HG02642 (cell line): ENCODE measurements around the gene KRTAP17-1.
"Not testable (repeated sequence)": the region's sequence is repeated elsewhere in the genome, so short reads cannot be mapped to it uniquely, and the experiment has no call there.

Experiments used
- ATAC-seq: cut with Tn5 transposase; IDR thresholded peaks from one replicate; pipeline ENCODE4 v1.9.1; 2021; ENCODE audit warnings: mild to moderate bottlenecking; ENCODE audit not compliant: unreplicated experiment, poor library complexity

Gene KRTAP17-1

DNA sequence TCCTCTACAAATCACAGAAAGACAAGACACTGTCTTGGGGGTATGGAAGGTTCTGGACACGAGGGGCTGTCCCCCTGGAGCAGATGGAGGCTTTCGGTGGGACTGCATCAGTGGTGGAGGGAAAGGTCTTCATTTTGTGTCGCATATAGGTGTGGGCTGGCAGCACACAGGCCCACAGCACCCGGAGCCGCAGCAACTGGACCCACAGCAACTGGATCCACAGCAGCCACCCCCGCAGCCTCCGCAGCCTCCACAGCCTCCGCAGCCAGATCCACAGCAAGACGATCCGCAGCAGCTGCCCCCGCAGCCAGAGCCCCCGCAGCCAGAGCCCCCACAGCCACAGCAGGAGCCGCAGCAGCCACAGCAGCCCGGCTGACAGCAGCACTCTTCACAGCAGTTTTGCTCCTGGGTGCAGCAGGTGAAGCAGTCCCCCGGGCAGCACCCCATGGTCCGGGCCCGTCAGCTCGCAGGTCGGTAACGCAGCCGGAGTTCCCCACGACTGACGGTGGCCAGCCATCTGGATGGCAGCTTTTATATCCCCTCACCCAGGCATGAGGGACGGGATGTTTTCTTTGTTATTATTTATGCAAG is at the start of gene KRTAP17-1:
Gene KRTAP17-1 (minus strand): TSS at position 507 of the 591 bp plus-strand sequence. CDS start 60 bp downstream, at position 447.
- no peak for ATAC-seq

DNA sequence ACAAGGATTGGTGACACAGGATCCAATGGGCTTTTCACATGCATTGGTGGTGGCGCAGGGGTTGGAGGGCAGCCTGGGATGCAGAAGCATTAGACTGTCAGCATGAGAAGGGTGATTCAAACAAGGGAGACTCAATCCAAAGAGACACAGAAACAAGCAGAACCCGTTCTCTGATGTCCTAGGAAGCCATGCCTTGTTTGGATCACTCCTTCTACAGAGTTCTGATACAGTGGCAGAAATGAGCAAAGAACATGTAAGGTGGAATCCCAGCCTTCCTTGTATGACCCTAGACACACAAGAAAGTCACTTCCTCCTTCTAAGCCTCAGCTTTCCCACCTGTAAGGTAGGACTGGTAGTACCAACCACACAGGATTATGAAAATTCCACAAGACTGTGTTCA is 48.4 kb upstream of the KRTAP17-1 start:
- no peak for ATAC-seq

DNA sequence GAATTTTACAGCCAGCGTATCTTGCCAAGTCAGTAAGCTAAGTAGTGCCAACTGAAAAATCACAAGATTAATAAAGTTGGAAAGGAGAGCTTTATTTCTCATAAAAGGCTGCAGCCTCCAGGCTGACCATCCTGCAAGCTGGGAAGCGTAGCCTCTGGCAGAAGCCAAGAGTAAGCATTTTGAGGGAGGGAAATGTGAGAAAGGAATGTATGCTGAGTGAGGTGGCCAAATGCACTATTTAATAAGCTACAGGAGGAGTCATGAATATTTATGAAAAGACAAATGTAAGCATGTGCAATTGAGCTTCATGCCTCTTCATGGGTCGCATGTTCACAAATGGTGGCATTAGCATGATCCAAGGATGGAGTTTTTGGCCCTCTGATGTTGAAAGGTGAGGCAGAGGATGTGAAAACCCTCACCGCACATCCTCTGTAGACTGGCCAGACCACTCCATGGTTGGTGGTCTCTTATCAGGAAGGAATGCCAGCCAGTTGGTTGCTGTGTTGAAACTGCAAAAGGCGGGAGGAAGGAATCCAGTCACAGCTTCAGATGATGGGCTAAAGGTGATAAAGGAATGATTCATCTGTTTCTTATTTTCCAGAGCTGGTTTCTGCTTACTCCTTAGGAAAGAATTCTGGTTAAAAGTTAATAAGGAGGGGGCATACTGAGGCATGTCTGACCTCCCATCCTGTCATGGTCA is 44.9 kb upstream of the KRTAP17-1 start:
- ATAC-seq, result no peak

GRCh38 chr17:41354536-41354935 is 39.0 kb upstream of the KRTAP17-1 start:
- ATAC-seq, result no peak

DNA sequence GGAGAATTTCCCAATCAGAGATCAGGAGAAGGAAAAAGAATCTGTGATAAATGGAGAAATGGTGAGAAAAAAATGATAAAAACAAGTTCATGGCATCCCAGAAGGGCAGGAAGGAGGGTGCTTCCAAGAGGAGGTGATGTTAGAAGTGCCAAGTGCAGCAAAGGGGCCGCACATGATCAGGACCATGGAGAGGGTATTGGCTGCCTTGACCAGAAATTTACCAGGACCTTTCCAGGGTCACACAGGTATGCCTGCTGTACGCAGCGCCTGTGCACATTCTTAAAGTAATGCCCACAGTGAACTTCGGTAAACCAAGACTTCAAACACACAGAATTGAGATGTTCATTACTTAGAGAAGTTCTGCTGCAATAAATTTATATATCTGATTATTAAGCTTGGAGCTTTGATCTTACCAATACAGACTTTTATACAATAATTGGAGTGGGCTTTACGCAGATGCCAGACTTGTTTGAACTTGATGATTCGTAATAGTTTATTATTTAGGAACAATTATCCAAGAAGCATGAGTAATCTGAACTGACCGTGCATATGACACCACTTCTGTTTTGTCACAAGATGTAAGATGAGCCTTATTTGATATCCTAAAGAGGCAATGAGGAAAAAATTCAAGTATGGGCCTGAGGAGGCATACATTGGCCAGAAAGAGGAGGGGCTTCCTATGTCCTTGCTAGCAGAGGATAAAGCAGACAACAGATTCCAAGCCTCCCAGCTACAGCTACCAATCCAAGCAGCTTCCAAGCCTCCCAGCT is 37.3 kb upstream of the KRTAP17-1 start:
- no peak for ATAC-seq

GRCh38 chr17:41351177-41351576 is 35.7 kb upstream of the KRTAP17-1 start:
- ATAC-seq, result no peak

- ATAC-seq, result not testable (repeated sequence)
These were observed 34.9 kb upstream of the KRTAP17-1 start, which contains the start of gene KRT33A for GRCh38 chr17:41350381-41350878. Gene KRT33A (minus strand): TSS chr17:41350828. CDS start chr17:41350767, 61 bp downstream.

DNA sequence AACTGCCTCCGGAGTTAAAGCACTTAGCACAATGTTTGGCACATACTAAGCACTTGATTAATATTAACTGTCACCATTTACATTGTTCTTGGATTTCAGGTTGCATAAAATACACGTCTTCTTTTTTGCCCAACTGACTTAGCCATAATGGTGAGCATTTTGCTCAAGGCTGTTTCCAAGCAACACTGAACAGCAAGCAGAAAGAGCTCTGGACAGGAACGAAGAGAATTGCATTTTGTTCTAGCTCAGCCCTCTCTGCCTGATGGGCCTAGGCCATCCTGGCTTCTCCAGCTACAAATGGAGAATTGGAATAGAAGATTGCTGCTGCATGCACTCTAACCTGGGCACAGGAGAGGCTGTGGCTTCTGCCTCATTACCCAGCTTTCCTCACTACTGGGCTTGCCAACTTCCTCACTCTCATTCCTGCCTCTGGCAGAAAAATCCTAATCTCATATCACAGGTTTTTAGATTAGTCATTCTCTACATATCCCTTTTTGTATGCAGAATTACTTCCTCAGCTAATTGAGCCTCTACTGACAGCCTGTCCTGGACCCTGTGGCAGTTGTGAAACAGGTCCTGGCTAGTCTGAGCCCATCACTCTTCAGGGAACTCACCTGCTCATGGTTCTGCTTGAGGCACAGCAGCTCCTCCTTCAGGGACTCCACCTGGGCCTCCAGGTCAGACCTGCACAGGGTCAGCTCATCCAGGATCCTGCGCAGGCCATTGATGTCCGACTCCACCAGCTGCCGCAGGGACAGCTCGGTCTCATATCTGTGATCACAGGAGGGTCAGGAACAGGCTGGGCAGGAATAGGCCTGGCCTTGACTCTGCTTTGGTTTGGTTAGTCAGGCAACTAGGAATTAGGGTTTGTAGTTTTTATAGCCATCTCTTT is 32.6 kb upstream of the KRTAP17-1 start:
- no peak for ATAC-seq

DNA sequence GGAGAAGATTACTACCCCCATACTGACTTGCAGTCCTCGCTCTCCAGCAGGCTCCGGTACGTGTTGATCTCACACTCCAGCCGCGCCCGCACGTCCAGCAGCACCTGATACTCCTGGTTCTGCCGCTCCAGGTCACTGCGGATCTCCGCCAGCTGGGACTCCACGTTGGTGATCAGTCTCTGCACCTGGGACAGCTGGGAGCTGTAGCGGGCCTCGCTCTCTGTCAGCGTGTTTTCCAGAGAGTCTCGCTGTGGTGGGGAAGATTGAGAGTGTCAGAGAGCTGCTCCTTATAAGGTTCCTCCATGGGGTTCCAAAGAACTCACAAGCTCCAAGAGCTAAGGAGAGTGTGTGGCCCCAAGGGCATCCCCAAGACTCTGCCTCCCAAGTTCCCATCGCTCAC is 30.9 kb upstream of the KRTAP17-1 start:
- ATAC-seq, result not testable (repeated sequence)

DNA sequence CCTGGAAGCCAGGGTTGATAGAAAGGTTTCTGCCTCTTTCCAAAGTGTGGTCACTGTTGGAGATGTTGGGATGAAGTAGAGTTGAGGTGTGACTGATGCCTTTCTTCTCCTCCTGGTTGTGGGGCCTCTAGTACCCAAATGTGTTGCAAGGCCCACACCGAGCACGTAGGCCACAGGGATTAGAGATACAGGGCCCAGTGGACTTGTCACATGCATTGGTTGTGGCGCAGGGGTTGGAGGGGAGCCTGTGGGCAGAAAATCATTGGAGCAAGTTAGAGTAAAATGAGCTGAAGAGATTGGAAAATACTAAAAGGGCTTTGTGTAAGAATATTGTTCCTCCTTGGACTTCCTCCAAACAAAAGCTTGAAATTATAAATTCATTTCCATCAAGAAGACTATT is 30.5 kb upstream of the KRTAP17-1 start:
- no peak for ATAC-seq

- ATAC-seq, result no peak
These were observed 27.5 kb upstream of the KRTAP17-1 start for GRCh38 chr17:41343029-41343428.

DNA sequence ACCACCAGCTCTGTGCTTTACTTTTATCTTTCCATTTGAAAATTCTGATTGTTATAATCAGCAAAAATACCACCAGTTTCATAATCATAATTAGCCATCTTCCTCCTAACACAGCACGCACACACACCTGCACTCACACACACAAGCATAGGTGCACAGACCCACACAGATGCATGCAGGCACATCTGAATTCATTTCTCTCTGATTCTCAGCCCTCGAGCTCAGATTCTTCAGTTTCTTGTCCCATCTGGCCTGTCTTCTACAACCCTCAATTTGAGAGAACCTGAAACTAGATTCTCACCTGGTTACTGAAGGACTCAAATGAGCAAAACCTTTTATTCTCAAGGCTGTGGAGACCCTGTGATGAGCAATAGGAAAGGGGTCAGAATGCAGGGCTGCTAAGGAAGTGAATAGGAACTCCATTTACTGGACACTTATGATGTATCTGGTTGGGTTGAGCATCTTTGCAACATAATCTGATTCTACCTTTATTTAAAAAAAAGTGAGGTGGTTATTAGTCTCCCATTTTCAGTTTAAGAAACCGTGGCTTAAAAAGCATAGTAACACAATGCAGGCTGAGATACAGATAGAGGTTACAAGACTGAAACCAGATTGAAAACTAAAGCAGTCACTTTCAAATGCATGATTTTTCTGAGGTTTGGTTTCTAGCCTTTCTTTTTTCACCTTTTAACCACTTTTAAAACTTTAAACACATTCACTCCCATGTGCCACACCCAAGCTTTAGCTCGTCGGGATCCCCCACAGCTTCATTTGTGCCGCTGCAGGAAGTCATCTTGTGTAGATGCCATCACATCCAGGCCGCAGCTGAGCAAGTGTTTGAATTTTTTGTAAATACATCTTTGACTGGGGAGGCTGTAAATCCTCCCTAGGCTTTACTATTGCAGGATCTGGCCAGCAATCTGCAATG is 25.7 kb upstream of the KRTAP17-1 start:
- ATAC-seq, result no peak

DNA sequence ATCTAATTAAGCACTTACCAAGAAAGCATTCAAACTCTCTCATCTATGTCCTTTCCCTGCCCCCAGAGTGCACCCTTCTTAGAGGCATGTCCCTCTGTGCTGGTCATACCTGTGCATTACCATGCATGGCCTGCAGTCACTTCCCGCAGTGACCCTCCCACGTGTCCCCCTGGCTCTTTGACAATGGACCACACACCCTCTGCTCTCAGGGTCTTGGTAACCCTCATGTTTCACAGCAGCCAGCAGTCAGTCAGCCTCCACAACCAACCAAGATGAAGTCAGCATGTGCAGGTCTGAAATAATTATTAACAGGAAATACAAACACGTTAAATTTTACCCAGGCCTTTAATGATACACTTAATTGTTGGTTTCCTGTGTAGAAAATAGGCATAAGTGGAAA is 25.0 kb upstream of the KRTAP17-1 start:
- ATAC-seq, result no peak

DNA sequence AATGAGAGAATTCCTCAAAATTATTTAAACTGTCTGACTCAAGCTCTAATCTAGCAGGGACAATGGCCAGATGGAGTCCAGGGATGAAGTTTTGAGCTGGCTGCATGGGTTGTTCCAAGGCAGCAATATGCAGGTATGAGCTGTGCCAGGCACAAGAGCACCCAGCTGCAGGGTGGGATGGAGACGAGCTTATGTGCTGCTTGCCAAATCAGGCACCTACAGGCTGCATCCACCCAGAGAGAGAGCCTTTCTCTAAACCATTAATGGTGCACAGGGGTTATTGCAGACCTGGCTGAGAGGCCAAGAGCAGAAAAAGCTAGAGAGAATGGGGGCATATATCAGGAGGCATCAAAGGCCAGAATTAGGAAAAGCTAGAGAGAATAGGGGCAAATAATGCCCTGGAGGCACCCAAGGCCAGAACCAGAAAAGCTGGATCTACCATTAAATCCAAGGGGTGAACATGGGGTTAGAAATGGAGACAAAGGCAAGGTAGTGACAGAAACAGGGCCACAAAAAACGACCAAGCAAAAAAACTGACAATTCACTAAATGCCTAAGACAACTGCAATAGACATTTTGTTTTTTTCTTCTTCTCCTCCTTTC is 24.2 kb upstream of the KRTAP17-1 start:
- ATAC-seq, result no peak

GRCh38 chr17:41338961-41339485 is 23.5 kb upstream of the KRTAP17-1 start:
- no peak for ATAC-seq

DNA sequence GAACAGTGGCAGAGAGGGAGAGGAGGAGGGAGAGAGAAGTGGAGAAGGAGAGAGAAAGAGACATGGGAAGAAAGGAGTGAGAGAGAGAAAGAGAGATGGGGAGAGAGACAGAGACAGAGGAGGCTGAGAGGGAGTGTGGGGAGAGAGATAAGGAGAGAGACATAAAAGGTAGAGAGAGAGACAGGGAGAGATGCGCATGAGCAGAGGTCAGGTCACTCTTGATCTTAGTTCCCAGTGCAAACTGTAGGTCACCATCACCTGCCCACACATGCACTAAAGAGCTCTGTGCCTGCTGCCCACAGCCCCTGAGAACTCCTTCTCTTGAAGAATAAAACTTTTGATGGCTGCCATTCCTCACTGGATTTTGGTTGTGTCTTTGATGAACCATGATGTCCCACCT is 20.2 kb upstream of the KRTAP17-1 start:
- ATAC-seq, result no peak

DNA sequence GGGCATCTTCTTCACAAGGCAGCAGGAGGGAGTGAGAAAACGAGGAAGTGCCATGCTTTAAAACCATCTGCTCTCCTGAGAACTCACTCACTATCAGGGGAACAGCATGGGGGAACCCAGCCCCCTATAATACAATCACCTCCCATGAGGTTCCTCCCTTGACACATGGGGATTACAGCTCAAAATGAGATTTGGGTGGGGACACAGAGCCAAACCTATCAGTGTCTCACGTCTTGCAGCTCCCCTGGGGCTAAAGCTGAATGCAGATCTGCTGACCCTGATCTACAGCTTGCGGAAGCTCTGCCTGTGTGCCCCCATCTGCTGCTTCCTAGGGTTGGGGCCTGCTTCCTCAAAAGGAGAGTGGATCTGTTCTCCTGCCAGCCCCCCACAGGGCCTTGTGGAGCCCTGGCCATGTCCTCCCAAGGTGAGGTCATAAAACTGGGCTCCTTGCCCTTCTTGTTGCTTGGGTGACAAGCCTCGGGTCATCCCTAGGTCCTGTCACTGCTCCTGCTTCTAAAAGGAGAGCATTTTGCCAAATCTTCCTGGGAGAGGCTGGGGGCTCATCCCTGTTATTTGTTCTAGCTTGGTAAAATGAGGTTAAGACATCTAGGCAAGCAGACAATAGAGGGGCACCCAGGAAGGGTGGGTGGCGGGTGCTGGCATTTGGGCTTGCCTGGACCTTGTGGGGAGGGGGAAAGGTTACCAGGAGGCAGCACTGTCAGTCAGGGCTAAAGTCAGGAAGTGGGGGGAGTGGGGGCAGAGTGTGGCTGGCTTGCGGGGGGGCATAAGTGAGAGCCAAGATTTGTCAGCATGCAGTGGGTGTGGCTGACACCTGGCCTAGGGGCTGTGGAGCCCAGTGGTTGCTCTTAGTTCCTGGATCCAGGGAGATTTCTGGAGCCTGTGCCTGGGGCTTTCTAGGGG is 19.1 kb upstream of the KRTAP17-1 start:
- ATAC-seq, result no peak
